Suprapubic skin (tissue), 3 donors: ENCODE measurements around the gene TFF2.

Source experiments
- CTCF ChIP-seq, 2 donors: fragments of 200-600 bp in 1 of 2; fragments of 450-650 bp in 1 of 2; sonication (generic) in 1 of 2; IDR thresholded peaks; one replicate each; pipeline ENCODE4 v1.5.1; 2016 to 2019; ENCODE audit warnings: antibody characterized with exemption in 2 of 2, mild to moderate bottlenecking in 1 of 2, moderate library complexity in 1 of 2
- EP300 ChIP-seq: sonication (generic); formaldehyde crosslinking; IDR thresholded peaks from one replicate; pipeline ENCODE4 v1.6.1; 2017; ENCODE audit warnings: antibody characterized with exemption
- POLR2A ChIP-seq, 2 donors: fragments of 450-650 bp; IDR thresholded peaks; one replicate each; pipeline ENCODE4 v1.6.1; 2017; ENCODE audit warnings: antibody characterized with exemption in 2 of 2, mild to moderate bottlenecking in 2 of 2, moderate library complexity in 2 of 2

- TF ChIP-seq CTCF (IDR thresholded peaks at IDR 0.05) (no peak), EP300 (no peak), POLR2A (IDR thresholded peaks at IDR 0.05) (no peak)
Observed at GRCh38 chr21:42383331-42383730, 32.5 kb upstream of the TFF2 start.
